GM18858 (cell line): ENCODE results near the gene CCDC167.
"Not testable (repeated sequence)": the region's sequence is repeated elsewhere in the genome, so short reads cannot be mapped to it uniquely, and the experiment has no call there.

ENCODE experiments used
- ATAC-seq: cut with Tn5 transposase; IDR thresholded peaks from one replicate; pipeline ENCODE4 v1.9.1; 2021; ENCODE audit not compliant: unreplicated experiment

Gene CCDC167

GRCh38 chr6:37474316-37474715 is 25.4 kb downstream of the CCDC167 start:
- no peak for ATAC-seq

- ATAC-seq, result no peak
These were observed 26.2 kb downstream of the CCDC167 start for GRCh38 chr6:37473364-37474095.

- ATAC-seq, result no peak
These were observed 32.0 kb downstream of the CCDC167 start for GRCh38 chr6:37467718-37468117.

- no peak for ATAC-seq
These were observed 36.6 kb downstream of the CCDC167 start for GRCh38 chr6:37463110-37463509.

GRCh38 chr6:37460805-37461204 is 38.9 kb downstream of the CCDC167 start:
- ATAC-seq, result no peak

- ATAC-seq, result no peak
These were observed 39.5 kb downstream of the CCDC167 start for GRCh38 chr6:37459981-37460800.

GRCh38 chr6:37456816-37457560 is 42.7 kb downstream of the CCDC167 start:
- no peak for ATAC-seq

GRCh38 chr6:37456126-37456525 is 43.6 kb downstream of the CCDC167 start:
- no peak for ATAC-seq

GRCh38 chr6:37454420-37455140 is 45.1 kb downstream of the CCDC167 start:
- ATAC-seq, result no peak

- no peak for ATAC-seq
These were observed 47.2 kb downstream of the CCDC167 start for GRCh38 chr6:37452522-37452921.

GRCh38 chr6:37451441-37452193 is 48.1 kb downstream of the CCDC167 start:
- ATAC-seq, result no peak

- ATAC-seq, result no peak
These were observed 49.7 kb downstream of the CCDC167 start for GRCh38 chr6:37449984-37450383.

GRCh38 chr6:37443216-37443542 is 56.5 kb downstream of the CCDC167 start:
- not testable (repeated sequence) for ATAC-seq

GRCh38 chr6:37442416-37443215 is 57.1 kb downstream of the CCDC167 start:
- no peak for ATAC-seq

GRCh38 chr6:37441651-37442050 is 58.0 kb downstream of the CCDC167 start:
- ATAC-seq, result no peak

- ATAC-seq, result no peak
These were observed 60.8 kb downstream of the CCDC167 start for GRCh38 chr6:37438930-37439329.

GRCh38 chr6:37435816-37436215 is 63.9 kb downstream of the CCDC167 start:
- ATAC-seq, result no peak

GRCh38 chr6:37435373-37435772 is 64.3 kb downstream of the CCDC167 start:
- no peak for ATAC-seq

- ATAC-seq, result no peak
These were observed 65.9 kb downstream of the CCDC167 start for GRCh38 chr6:37433657-37434271.
